HG02885 (cell line): ENCODE results near the gene DIP2C.

Experiments
- ATAC-seq: cut with Tn5 transposase; IDR thresholded peaks from one replicate; pipeline ENCODE4 v1.9.1; 2021; ENCODE audit warnings: mild to moderate bottlenecking; ENCODE audit not compliant: unreplicated experiment, poor library complexity

The DIP2C gene

GRCh38 chr10:562142-562541, 127.3 kb downstream of the DIP2C start:
- ATAC-seq: no peak

GRCh38 chr10:561721-562120, 127.7 kb downstream of the DIP2C start:
- ATAC-seq: no peak

- ATAC-seq: no peak
Measured at GRCh38 chr10:560314-560992, 129.0 kb downstream of the DIP2C start.

GRCh38 chr10:559767-560047, 129.8 kb downstream of the DIP2C start:
- no peak for ATAC-seq

- ATAC-seq: no peak
Measured at GRCh38 chr10:558891-559766, 130.3 kb downstream of the DIP2C start.

- ATAC-seq: no peak
Measured at GRCh38 chr10:558364-558763, 131.1 kb downstream of the DIP2C start.

GRCh38 chr10:557792-558328, 131.6 kb downstream of the DIP2C start:
- no peak for ATAC-seq

- ATAC-seq: no peak
Measured at GRCh38 chr10:556971-557637, 132.4 kb downstream of the DIP2C start.

GRCh38 chr10:555682-556350, 133.7 kb downstream of the DIP2C start:
- ATAC-seq: no peak

GRCh38 chr10:555281-555680, 134.2 kb downstream of the DIP2C start:
- ATAC-seq: no peak

- ATAC-seq: no peak
Measured at GRCh38 chr10:554182-554848, 135.2 kb downstream of the DIP2C start.

- ATAC-seq: no peak
Measured at GRCh38 chr10:553233-553632, 136.2 kb downstream of the DIP2C start.

- ATAC-seq: no peak
Measured at GRCh38 chr10:552679-553078, 136.8 kb downstream of the DIP2C start.

- no peak for ATAC-seq
Measured at GRCh38 chr10:551373-552252, 137.9 kb downstream of the DIP2C start.

- no peak for ATAC-seq
Measured at GRCh38 chr10:550665-551372, 138.6 kb downstream of the DIP2C start.

GRCh38 chr10:549391-549790, 140.1 kb downstream of the DIP2C start:
- ATAC-seq: no peak

GRCh38 chr10:548238-548901, 141.1 kb downstream of the DIP2C start:
- no peak for ATAC-seq

- no peak for ATAC-seq
Measured at GRCh38 chr10:547591-548081, 141.8 kb downstream of the DIP2C start.
